Adrenal gland (tissue), 12 donors: Measurements from ENCODE around the gene MATN1. TPM values are rescaled to one million over a fixed set of nuclear protein-coding genes. Genes with fewer than 3 reads are reported as not detected.

Experiments
- DNase-seq, 7 donors: peaks; one replicate each; pipeline ENCODE4 v3.0.0-alpha.2; 2019 to 2020
- H3K27ac ChIP-seq, 5 donors: fragments of 200-600 bp; sonication (generic) in 4 of 5; 1 replicate in 3 of 5; 2 replicates in 2 of 5; pipeline versions ENCODE4 v1.5.1 to v1.8.0; 2016 to 2020; ENCODE audit warnings: mild to moderate bottlenecking in 1 of 5
- H3K27me3 ChIP-seq: fragments of 200-600 bp; 2 replicates; pipeline ENCODE4 v1.8.0; 2021
- H3K36me3 ChIP-seq, 2 donors: fragments of 200-600 bp; replicated peaks in 1 of 2; 1 replicate in 1 of 2; 2 replicates in 1 of 2; pipeline versions ENCODE4 v1.5.1 to v1.8.0; 2018 to 2022
- H3K4me1 ChIP-seq, 2 donors: fragments of 200-600 bp; replicated peaks in 1 of 2; 1 replicate in 1 of 2; 2 replicates in 1 of 2; pipeline versions ENCODE4 v1.5.1 to v1.8.0; 2018 to 2021
- H3K4me3 ChIP-seq, 4 donors: fragments of 200-600 bp; sonication (generic) in 3 of 4; one replicate each; pipeline ENCODE4 v1.5.1; 2016 to 2018
- H3K9me3 ChIP-seq, 3 donors: fragments of 200-600 bp; sonication (generic) in 1 of 3; replicated peaks in 1 of 3; 1 replicate in 2 of 3; 2 replicates in 1 of 3; pipeline versions ENCODE4 v1.5.1 to v1.8.0; 2016 to 2021
- POLR2A ChIP-seq, 2 donors: fragments of 450-650 bp; IDR thresholded peaks; one replicate each; pipeline ENCODE4 v1.6.1; 2017; ENCODE audit warnings: antibody characterized with exemption in 2 of 2, mild to moderate bottlenecking in 2 of 2, moderate library complexity in 1 of 2
- WGBS, 4 donors: extraction: QIAGEN DNeasy Blood & Tissue Kit in 2 of 4; methylation state at CpG; one replicate each; pipeline versions ENCODE4 v1.1.5 to v1.1.7; 2013 to 2017; 5-methylcytosine and 5-hydroxymethylcytosine counted together
- intact Hi-C, 2 donors: fragments of 100-400 bp; cut with DNase I; formaldehyde crosslinking; loops; one replicate each; pipeline versions ENCODE4 v1.14.1 to v1.15.0; 2022 to 2023
- polyA plus RNA-seq, 3 donors: library from polyadenylated mRNA; stranded (reverse); fragments of 200-250 nt in 2 of 3; fragments of 350-450 nt in 1 of 3; fragmentation: Illumina TruSeq in 1 of 3; extraction: RNeasy Lipid Tissue Mini Kit (QIAGEN cat#74804) in 1 of 3; gene quantifications; one replicate each; pipeline ENCODE4 v1.2.3, GENCODE V29; 2013 to 2014
- total RNA-seq, 9 donors: library from RNA; depleted of rRNA in 4 of 9; stranded (reverse); fragments of >200 nt in 4 of 9; fragments of 120-200 nt in 1 of 9; fragmentation: NEBNext Ultra II Directional in 1 of 9; extraction: Animal tissue kit (Norgen Biotek cat#: 25700) in 1 of 9; gene quantifications; one replicate each; pipeline versions ENCODE4 v1.1.0 to v1.2.4, GENCODE V29; 2013 to 2023
- TF ChIP-seq, protein P1 (sequence below), 6 experiments: fragments of 450-650 bp in 4 of 6; fragments of 200-600 bp in 2 of 6; sonication (generic) in 1 of 6; IDR thresholded peaks; 1 replicate in 5 of 6; 2 replicates in 1 of 6; pipeline versions ENCODE4 v1.5.1 to v1.8.0; 2016 to 2021; ENCODE audit warnings: antibody characterized with exemption in 6 of 6, mild to moderate bottlenecking in 2 of 6, moderate library complexity in 1 of 6
- donor health status: healthy with polysubstance abuse.
- donor health status: Bipolar disorder and iron deficiency.
- donor health status: DM: yes; HTN: yes; CAD: no.
- donor health status: DM: no; HTN: no; CAD: no.
- donor health status: DM: no; HTN: no; CAD: no.
- donor health status: DM: yes; HTN: yes; CAD: no.

The MATN1 gene
- total and polyA plus RNA-seq, 12 donors, result 0.05 to 0.55 (median 0.18) TPM; not detected in 6

DNA sequence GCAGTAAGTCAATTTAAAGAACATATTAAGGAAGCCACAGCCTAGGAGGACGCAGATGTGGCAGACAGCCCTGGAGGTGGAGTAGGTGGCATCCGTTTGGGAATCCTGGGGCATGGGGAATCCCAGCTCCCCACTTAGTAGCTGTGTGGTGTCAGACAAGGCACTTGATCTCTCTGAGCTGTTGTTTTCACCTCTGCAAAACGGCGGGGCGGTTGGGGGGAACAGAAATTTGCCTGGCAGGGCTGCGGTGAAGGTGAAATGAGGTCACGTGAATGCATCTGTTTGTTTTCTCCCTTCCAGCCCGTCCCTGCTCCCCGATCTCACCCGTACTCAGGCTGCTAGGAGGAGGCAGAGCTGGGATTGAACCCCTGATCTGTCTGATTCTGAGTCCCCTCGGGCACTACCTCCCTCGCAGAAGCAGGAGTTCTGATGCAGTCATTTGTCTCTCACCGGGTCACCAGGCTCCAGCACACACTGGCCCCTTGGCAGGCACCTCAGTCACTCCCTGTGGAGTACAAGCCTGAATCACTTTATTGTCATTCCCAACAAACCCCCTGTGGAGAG lies 36.4 kb upstream of the MATN1 start:
- Histone ChIP-seq H3K27me3 (no peaks in the 10 kb centered on the region), H3K9me3 (no peaks in the 10 kb centered on the region), H3K4me1 (peaks cover 8 to 13% of the 10 kb centered on the region in 2 donors), H3K4me3 (no peak overlapping the region), H3K36me3 (no peaks in the 10 kb centered on the region), H3K27ac (no peak overlapping the region)
- TF ChIP-seq POLR2A (IDR thresholded peaks at IDR 0.05), result no peak
- TF ChIP-seq, protein P1, sequence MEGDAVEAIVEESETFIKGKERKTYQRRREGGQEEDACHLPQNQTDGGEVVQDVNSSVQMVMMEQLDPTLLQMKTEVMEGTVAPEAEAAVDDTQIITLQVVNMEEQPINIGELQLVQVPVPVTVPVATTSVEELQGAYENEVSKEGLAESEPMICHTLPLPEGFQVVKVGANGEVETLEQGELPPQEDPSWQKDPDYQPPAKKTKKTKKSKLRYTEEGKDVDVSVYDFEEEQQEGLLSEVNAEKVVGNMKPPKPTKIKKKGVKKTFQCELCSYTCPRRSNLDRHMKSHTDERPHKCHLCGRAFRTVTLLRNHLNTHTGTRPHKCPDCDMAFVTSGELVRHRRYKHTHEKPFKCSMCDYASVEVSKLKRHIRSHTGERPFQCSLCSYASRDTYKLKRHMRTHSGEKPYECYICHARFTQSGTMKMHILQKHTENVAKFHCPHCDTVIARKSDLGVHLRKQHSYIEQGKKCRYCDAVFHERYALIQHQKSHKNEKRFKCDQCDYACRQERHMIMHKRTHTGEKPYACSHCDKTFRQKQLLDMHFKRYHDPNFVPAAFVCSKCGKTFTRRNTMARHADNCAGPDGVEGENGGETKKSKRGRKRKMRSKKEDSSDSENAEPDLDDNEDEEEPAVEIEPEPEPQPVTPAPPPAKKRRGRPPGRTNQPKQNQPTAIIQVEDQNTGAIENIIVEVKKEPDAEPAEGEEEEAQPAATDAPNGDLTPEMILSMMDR (IDR thresholded peaks at IDR 0.05), result no peak
- 87 to 90% (median 87%) methylated on average over 13 of the region's 13 CpGs for WGBS, 4 donors
- DNase-seq, result no peak
- intact Hi-C loops, result no loop called here

DNA sequence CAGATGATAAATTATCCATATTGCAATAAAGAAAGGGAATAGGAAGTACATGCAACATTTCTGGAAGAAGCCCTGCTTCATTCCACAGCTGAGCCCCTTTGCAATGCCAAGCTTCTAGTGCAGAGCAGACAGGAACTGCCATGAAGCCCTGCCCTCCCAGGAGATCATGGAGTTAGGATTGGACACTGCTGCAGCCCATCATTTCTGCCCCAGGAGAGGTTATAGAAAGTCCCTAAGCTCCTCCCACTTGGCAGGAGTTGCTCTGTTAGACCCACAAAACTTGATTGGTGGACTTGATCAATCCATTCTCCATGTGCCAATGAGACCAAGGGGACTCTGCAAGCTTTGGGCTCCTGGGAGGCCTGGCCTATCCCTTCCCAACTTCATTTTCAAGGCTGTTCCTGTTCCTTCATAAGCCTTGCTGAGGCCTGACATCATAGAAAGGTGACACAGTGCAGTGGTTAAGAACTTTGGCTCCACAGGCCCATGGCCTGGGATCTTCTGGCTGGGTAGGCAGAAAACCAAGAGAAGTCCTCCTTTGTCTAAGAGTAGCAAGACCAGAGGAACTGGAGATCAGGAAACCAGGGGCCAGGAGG lies 35.5 kb upstream of the MATN1 start:
- no peak overlapping the region for H3K4me3 ChIP-seq
- H3K27me3 ChIP-seq, result no peaks in the 10 kb centered on the region
- no peak for DNase-seq
- no peak for TF ChIP-seq POLR2A (IDR thresholded peaks at IDR 0.05)
- TF ChIP-seq, protein P1 (IDR thresholded peaks at IDR 0.05), result no peak
- H3K4me1 ChIP-seq, result peaks cover 8 to 13% of the 10 kb centered on the region in 2 donors
- intact Hi-C loops, result no loop called here
- H3K9me3 ChIP-seq, result no peaks in the 10 kb centered on the region
- H3K27ac ChIP-seq, result no peak overlapping the region
- no peaks in the 10 kb centered on the region for H3K36me3 ChIP-seq

DNA sequence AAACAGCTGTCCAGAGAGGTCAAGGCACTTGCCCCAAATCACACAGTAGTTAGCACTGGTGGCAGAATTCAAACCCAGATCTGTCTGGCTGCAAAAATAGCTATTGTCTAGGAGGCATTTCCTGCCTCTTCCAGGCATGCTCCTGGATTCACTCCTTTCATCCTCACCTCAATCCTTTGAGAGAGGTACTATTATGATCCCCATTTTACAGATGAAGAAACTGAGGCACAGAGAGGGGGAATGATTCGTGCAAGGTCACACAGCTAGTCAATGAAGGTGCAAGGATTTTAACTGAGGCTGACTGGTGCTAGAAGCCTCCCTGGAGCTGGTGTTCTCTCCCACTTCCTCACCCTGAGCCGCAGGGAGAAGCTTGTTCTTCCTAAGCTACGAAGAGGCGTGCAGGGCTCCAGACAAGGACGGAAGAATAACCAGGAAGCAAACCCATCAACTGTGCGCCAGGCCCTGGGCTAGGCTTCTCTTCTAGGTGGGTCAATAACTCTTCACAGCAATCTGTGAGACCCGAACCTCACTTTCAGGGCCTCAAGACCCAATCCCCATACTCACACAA lies 34.8 kb upstream of the MATN1 start:
- TF ChIP-seq, protein P1 (IDR thresholded peaks at IDR 0.05), result no peak
- no peak for TF ChIP-seq POLR2A (IDR thresholded peaks at IDR 0.05)
- H3K27ac ChIP-seq, result peak overlapping the region in 3 of 5 donors; percentile 76 to 94 (median 78)
- peaks cover 2 to 8% of the 10 kb centered on the region in 2 donors for H3K4me1 ChIP-seq
- no peaks in the 10 kb centered on the region for H3K36me3 ChIP-seq
- H3K4me3 ChIP-seq, result peak overlapping the region in 1 of 4 donors; percentile 49
- intact Hi-C loops, result no loop called here
- WGBS, 4 donors, result 71 to 83% (median 76%) methylated on average over 7 of the region's 7 CpGs
- no peaks in the 10 kb centered on the region for H3K9me3 ChIP-seq
- H3K27me3 ChIP-seq, result no peaks in the 10 kb centered on the region
- no peak for DNase-seq

DNA sequence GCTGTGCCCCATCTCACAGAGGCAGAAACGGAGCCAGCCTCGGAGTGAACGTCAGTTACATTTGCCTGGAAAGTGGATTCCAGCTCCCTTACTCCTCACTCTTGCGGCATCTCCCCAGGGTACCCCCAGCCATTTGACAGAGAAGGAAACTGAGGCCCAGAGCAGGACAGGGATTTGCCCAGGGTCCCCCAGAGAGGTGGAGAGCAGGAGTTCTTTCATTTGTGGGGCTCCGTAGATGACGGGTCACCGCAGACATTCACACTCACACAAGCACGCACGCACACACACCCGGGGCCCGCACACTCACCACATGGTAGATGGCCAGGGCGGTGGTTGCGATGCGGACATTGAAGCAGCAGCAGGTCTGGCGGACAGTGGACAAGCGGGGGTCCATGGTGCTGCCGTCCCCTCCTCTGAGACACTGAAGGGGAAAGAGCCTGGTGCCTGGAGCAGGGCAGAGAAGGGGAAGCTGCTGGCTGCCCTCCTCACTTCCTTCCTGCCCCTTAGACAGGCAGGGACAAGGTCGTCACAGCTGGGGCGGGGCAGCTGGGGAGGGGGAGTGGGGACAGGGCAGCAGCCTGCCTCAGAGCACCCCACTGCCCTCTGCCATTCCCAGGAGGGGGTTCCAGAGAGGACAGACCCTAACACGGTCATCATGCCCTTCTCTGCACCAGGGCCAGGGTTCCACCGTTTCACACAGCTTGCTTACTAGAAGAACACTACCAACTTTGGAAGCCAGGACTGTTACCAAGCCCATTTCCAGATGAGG lies 34.2 kb upstream of the MATN1 start, which contains the start of gene LAPTM5:
LAPTM5 (minus strand) TSS at position 423 of the 769 bp plus-strand sequence; CDS start at position 394, 29 bp downstream.
- H3K36me3 ChIP-seq, result no peaks in the 10 kb centered on the region
- peak within 1 kb of the TSS in 1 of 4 donors; percentile 49 for H3K4me3 ChIP-seq
- H3K9me3 ChIP-seq, result no peaks in the 10 kb centered on the region
- TF ChIP-seq, protein P1 (IDR thresholded peaks at IDR 0.05), result peak in 1 of 6 experiments; percentile 14
- peak; percentile 57 to 62 for TF ChIP-seq POLR2A (IDR thresholded peaks at IDR 0.05)
- H3K27ac ChIP-seq, result peak within 1 kb of the TSS; percentile 33 to 94 (median 76)
- H3K4me1 ChIP-seq, result peaks cover 0 to 6% of the 10 kb centered on the region in 2 donors
- H3K27me3 ChIP-seq, result no peaks in the 10 kb centered on the region
- intact Hi-C loops, result no loop called here
- peak in 6 of 7 donors; percentile 52 to 76 (median 60) for DNase-seq
- 32 to 60% (median 58%) methylated on average over 5 to 21 of the region's 21 CpGs for WGBS, 4 donors
